Gastrocnemius medialis (tissue), 4 donors: Measurements from ENCODE around the gene CD34. TPM values are rescaled to one million over a fixed set of nuclear protein-coding genes. Genes with fewer than 3 reads are reported as not detected.

Experiments used
- ATAC-seq, 2 donors: fragments of 150-250 bp; one replicate each; pipeline ENCODE4 v1.9.1; 2016
- DNase-seq, 2 donors: peaks; one replicate each; pipeline ENCODE4 v3.0.0-alpha.2; 2019
- H3K27ac ChIP-seq, 4 donors: fragments of 200-600 bp; sonication (generic); 1 replicate in 1 of 4; 2 replicates in 3 of 4; pipeline ENCODE4 v1.5.1; 2016 to 2018; ENCODE audit warnings: mild to moderate bottlenecking in 2 of 4, moderate library complexity in 1 of 4
- H3K27me3 ChIP-seq, 3 donors: fragments of 200-600 bp; sonication (generic) in 2 of 3; 1 replicate in 1 of 3; 2 replicates in 2 of 3; pipeline versions ENCODE4 v1.5.1 to v1.6.0; 2016 to 2019; ENCODE audit warnings: mild to moderate bottlenecking in 1 of 3, moderate library complexity in 1 of 3
- H3K36me3 ChIP-seq, 2 donors: fragments of 200-600 bp; sonication (generic) in 1 of 2; one replicate each; pipeline ENCODE4 v1.5.1; 2017 to 2018
- H3K4me1 ChIP-seq, 2 donors: fragments of 200-600 bp; sonication (generic) in 1 of 2; one replicate each; pipeline ENCODE4 v1.5.1; 2016 to 2017; ENCODE audit warnings: mild to moderate bottlenecking in 2 of 2
- H3K4me3 ChIP-seq, 4 donors: fragments of 200-600 bp; sonication (generic) in 3 of 4; 1 replicate in 1 of 4; 2 replicates in 3 of 4; pipeline ENCODE4 v1.5.1; 2016 to 2019; ENCODE audit warnings: mild to moderate bottlenecking in 2 of 4
- H3K9me3 ChIP-seq, 3 donors: fragments of 200-600 bp; sonication (generic) in 2 of 3; 1 replicate in 1 of 3; 2 replicates in 2 of 3; pipeline ENCODE4 v1.5.1; 2016 to 2019
- POLR2A ChIP-seq, 2 donors: fragments of 450-650 bp; IDR thresholded peaks; one replicate each; pipeline ENCODE4 v1.6.1; 2017; ENCODE audit warnings: antibody characterized with exemption in 2 of 2, mild to moderate bottlenecking in 2 of 2, moderate library complexity in 2 of 2
- in situ Hi-C, 4 donors: fragments of 200-750 bp; cut with MboI; loops; one replicate each; pipeline versions ENCODE4 v1.15.0 to v1.8.0; 2017; ENCODE audit warnings: low sequenced_read_pairs in 4 of 4
- intact Hi-C: fragments of 100-400 bp; cut with DNase I; formaldehyde crosslinking; loops from one replicate; pipeline ENCODE4 v1.15.1; 2023; ENCODE audit warnings: low total_unique reads
- total RNA-seq, 4 donors: library from RNA; depleted of rRNA; stranded (reverse); fragments of >200 nt; gene quantifications; one replicate each; pipeline versions ENCODE4 v1.1.0 to v1.2.3, GENCODE V29; 2016
- TF ChIP-seq, protein P1 (sequence below), 5 experiments: fragments of 450-650 bp in 3 of 5; fragments of 200-600 bp in 2 of 5; sonication (generic) in 2 of 5; IDR thresholded peaks in 4 of 5; conservative IDR thresholded peaks in 1 of 5; 1 replicate in 4 of 5; 2 replicates in 1 of 5; pipeline ENCODE4 v1.5.1; 2016 to 2019; ENCODE audit warnings: antibody characterized with exemption in 5 of 5, mild to moderate bottlenecking in 3 of 5, moderate library complexity in 3 of 5

CD34 gene
- total RNA-seq, 4 donors from 2014 or later: 13.6 to 31.7 (median 20.7) TPM

DNA sequence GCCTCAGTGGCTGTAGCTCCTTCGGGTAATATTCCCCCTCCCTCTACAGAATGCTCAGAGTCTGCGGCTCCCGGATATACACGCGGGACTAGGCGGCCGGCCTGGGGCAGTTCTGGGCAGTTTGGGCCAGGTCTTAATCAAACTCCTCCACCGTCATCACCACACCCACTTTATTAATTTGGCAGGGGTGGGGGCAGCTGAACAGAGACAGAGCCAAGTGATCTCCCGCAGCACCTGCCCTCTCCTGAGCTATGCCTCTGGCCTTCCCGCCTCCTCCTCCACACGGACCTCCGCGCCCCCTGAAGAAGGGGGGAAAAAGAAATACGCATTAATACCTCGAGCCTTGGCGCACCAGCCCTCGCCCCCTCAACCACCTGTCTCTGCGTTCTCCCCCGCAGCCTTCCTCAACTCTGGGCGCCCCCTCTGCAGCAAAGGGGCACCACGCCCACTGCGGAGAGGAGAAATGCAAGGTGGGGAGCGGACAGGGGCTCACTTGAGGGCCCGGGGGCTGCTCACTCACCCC, 42.6 kb downstream of the CD34 start:
- Histone ChIP-seq H3K4me3 (peak overlapping the region; percentile 64 to 69 (median 65)), H3K9me3 (no peaks in the 10 kb centered on the region), H3K36me3 (no peaks in the 10 kb centered on the region), H3K27me3 (no peaks in the 10 kb centered on the region), H3K4me1 (peaks cover 48 to 58% of the 10 kb centered on the region in 2 donors), H3K27ac (peak overlapping the region; percentile 77 to 90 (median 90))
- TF ChIP-seq, protein P1, sequence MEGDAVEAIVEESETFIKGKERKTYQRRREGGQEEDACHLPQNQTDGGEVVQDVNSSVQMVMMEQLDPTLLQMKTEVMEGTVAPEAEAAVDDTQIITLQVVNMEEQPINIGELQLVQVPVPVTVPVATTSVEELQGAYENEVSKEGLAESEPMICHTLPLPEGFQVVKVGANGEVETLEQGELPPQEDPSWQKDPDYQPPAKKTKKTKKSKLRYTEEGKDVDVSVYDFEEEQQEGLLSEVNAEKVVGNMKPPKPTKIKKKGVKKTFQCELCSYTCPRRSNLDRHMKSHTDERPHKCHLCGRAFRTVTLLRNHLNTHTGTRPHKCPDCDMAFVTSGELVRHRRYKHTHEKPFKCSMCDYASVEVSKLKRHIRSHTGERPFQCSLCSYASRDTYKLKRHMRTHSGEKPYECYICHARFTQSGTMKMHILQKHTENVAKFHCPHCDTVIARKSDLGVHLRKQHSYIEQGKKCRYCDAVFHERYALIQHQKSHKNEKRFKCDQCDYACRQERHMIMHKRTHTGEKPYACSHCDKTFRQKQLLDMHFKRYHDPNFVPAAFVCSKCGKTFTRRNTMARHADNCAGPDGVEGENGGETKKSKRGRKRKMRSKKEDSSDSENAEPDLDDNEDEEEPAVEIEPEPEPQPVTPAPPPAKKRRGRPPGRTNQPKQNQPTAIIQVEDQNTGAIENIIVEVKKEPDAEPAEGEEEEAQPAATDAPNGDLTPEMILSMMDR (IDR thresholded peaks at IDR 0.05 in 4 of 5, conservative IDR thresholded peaks at IDR 0.05 in 1 of 5): no peak
- TF ChIP-seq POLR2A (IDR thresholded peaks at IDR 0.05): no peak
- DNase-seq (no peak), ATAC-seq (peak; percentile 38 to 41)
- intact Hi-C loops (no loop called here), in situ Hi-C loops (loop anchor here in 3 of 4 donors (5.0 kb wide), 2 partner anchors 36 to 41 kb away; no protein-coding TSS in a partner anchor)

GRCh38 chr1:207867136-207868109, 43.5 kb downstream of the CD34 start:
- Histone ChIP-seq H3K9me3 (no peaks in the 10 kb centered on the region), H3K27ac (peak overlapping the region; percentile 77 to 90 (median 90)), H3K27me3 (no peaks in the 10 kb centered on the region), H3K4me1 (peaks cover 48 to 56% of the 10 kb centered on the region in 2 donors), H3K4me3 (peak overlapping the region; percentile 64 to 69 (median 65)), H3K36me3 (no peaks in the 10 kb centered on the region)
- in situ Hi-C loops (loop anchor here in 3 of 4 donors (5.0 kb wide), 2 partner anchors 35 to 40 kb away; no protein-coding TSS in a partner anchor), intact Hi-C loops (no loop called here)
- TF ChIP-seq POLR2A (IDR thresholded peaks at IDR 0.05): no peak
- TF ChIP-seq, protein P1 (IDR thresholded peaks at IDR 0.05 in 4 of 5, conservative IDR thresholded peaks at IDR 0.05 in 1 of 5): no peak
- DNase-seq: peak; percentile 19 to 65
- peak in 1 of 2 donors; percentile 55 for ATAC-seq

DNA sequence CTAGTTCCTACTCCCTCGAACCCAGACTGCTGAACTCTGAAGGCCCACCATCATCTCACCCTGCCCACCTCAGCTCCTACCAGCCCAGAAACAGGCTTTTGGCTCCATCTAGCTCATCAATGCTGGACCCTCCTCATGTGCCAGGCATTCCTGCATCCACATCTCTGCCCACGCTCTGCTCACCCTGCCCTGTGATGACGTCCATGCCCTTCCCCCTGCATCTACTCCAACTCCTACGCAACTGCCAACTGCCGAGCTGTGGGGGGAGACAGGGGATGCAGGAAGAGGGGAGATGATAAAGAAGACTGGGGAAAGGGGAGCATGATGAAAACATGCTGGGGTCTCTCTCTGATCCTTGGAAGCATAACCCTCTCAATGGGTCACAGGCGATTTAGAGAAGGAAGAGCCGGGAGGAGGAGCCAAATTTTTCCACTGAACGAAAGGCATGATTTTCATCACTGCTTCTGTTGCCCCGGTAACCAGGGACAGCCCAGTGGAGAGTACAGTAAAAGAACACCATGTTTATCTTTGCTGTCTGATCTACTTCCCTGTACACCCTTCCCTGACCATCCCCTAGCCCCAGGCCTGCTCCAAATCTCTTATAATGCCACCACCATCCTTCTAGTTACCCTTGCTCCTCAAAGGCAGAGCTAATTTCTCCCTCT, 44.3 kb downstream of the CD34 start:
- intact Hi-C loops: no loop called here
- H3K27ac ChIP-seq: peak overlapping the region; percentile 77 to 90 (median 90)
- no peaks in the 10 kb centered on the region for H3K27me3 ChIP-seq
- DNase-seq: peak; percentile 45 to 52
- peak overlapping the region in 3 of 4 donors; percentile 64 to 66 (median 64) for H3K4me3 ChIP-seq
- H3K4me1 ChIP-seq: peaks cover 54 to 64% of the 10 kb centered on the region in 2 donors
- H3K36me3 ChIP-seq: no peaks in the 10 kb centered on the region
- H3K9me3 ChIP-seq: no peaks in the 10 kb centered on the region
- peak; percentile 5 to 21 for ATAC-seq
- peak in 1 of 2 donors; percentile 10 for TF ChIP-seq POLR2A (IDR thresholded peaks at IDR 0.05)
- TF ChIP-seq, protein P1 (IDR thresholded peaks at IDR 0.05 in 4 of 5, conservative IDR thresholded peaks at IDR 0.05 in 1 of 5): no peak
- in situ Hi-C loops: loop anchor here in 3 of 4 donors (5.0 kb wide), 2 partner anchors 34 to 39 kb away; no protein-coding TSS in a partner anchor

DNA sequence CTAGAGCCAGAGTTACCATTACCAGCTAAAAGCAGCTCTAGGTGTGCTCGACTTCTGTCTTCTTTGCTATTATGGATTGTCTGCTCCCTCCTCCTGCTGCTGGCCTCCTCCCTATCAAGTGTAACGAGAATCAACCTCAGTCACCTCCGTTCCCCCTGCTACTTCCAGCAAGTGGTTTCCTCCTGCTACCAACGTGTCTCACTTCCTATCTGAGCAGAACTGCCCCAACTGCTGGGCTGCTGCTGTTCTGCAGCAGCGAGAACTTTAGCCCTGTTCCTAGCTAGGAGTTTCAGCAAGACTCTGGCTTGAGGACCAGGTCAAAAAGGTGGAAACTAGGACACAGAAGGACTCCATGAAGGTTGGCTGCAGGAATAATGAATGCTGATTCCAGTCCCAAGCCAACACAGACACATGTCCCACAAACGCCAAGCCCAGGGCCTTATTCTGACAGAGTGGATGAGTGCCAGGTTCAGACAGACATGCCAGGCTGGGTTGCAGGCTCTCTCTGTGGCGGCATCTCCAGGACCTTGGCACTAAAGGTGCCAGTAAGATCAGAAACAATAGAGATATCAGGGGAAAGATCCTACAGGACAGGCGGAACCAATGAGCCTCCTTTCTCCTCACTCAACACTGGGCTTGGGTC, 46.9 kb downstream of the CD34 start:
- H3K36me3 ChIP-seq: no peaks in the 10 kb centered on the region
- intact Hi-C loops (no loop called here), in situ Hi-C loops (no loop called here)
- no peak for DNase-seq
- TF ChIP-seq, protein P1 (IDR thresholded peaks at IDR 0.05 in 4 of 5, conservative IDR thresholded peaks at IDR 0.05 in 1 of 5): no peak
- TF ChIP-seq POLR2A (IDR thresholded peaks at IDR 0.05): no peak
- peaks cover 54 to 76% of the 10 kb centered on the region in 2 donors for H3K4me1 ChIP-seq
- H3K9me3 ChIP-seq: no peaks in the 10 kb centered on the region
- H3K27me3 ChIP-seq: no peaks in the 10 kb centered on the region
- peak overlapping the region; percentile 77 to 90 (median 90) for H3K27ac ChIP-seq
- H3K4me3 ChIP-seq: no peak overlapping the region
- no peak for ATAC-seq
